OCI-LY1 (cell line): ENCODE data around the gene POLD2.

Experiments used
- H2AFZ ChIP-seq: fragments of 200-600 bp; sonication (generic), shearing (Covaris generic); 2 replicates; pipeline ENCODE4 v1.6.0; 2014; ENCODE audit warnings: antibody characterized with exemption, mild to moderate bottlenecking, low read length
- H3F3A ChIP-seq: fragments of 200-600 bp; sonication (generic), shearing (Covaris generic); 2 replicates; pipeline ENCODE4 v1.6.0; 2014; ENCODE audit warnings: mild to moderate bottlenecking, antibody characterized with exemption, low read length, moderate library complexity; ENCODE audit not compliant: insufficient read depth
- H3K27ac ChIP-seq: fragments of 200-600 bp; sonication (generic); 2 replicates; pipeline ENCODE4 v1.5.1; 2014; ENCODE audit warnings: low read length, mixed run types, mild to moderate bottlenecking, low read depth; ENCODE audit not compliant: poor library complexity, severe bottlenecking
- H3K27me3 ChIP-seq: fragments of 200-600 bp; sonication (generic); 2 replicates; pipeline ENCODE4 v1.6.0; 2014; ENCODE audit warnings: antibody characterized with exemption, mild to moderate bottlenecking, low read length, moderate library complexity; ENCODE audit not compliant: insufficient read depth
- H3K36me3 ChIP-seq: fragments of 200-600 bp; sonication (generic); 2 replicates; pipeline ENCODE4 v1.6.1; 2014; ENCODE audit warnings: mild to moderate bottlenecking, antibody characterized with exemption, low read length, moderate library complexity, mixed read lengths; ENCODE audit not compliant: insufficient read depth
- H3K4me1 ChIP-seq: fragments of 200-600 bp; sonication (generic); 2 replicates; pipeline ENCODE4 v1.5.1; 2014; ENCODE audit warnings: mild to moderate bottlenecking, low read length, moderate library complexity; ENCODE audit not compliant: insufficient read depth, severe bottlenecking
- H3K4me2 ChIP-seq: fragments of 200-600 bp; sonication (generic), shearing (Covaris generic); 2 replicates; pipeline ENCODE4 v1.6.1; 2014; ENCODE audit warnings: low read length
- H3K4me3 ChIP-seq: fragments of 200-600 bp; sonication (generic); 2 replicates; pipeline ENCODE4 v1.5.1; 2014; ENCODE audit warnings: low read length, low read depth, mild to moderate bottlenecking, mixed read lengths; ENCODE audit not compliant: poor library complexity, severe bottlenecking
- H3K79me2 ChIP-seq: fragments of 200-600 bp; shearing (Covaris generic); 2 replicates; pipeline ENCODE4 v1.6.1; 2016; ENCODE audit warnings: mixed run types, low read length, mixed read lengths; ENCODE audit not compliant: insufficient read depth
- H3K9ac ChIP-seq: fragments of 200-600 bp; sonication (generic), shearing (Covaris generic); 2 replicates; pipeline ENCODE4 v1.6.1; 2014; ENCODE audit warnings: mild to moderate bottlenecking, low read length, mixed read lengths
- H3K9me2 ChIP-seq: fragments of 200-600 bp; sonication (generic), shearing (Covaris generic); 2 replicates; pipeline ENCODE4 v1.6.1; 2014; ENCODE audit warnings: low read depth, mild to moderate bottlenecking, low read length, mixed read lengths
- H3K9me3 ChIP-seq: fragments of 200-600 bp; shearing (Covaris generic); 2 replicates; pipeline ENCODE4 v1.6.1; 2014; ENCODE audit warnings: low read length, mixed read lengths
- H4K20me1 ChIP-seq: fragments of 200-600 bp; sonication (generic), shearing (Covaris generic); 2 replicates; pipeline ENCODE4 v1.6.0; 2016; ENCODE audit warnings: mild to moderate bottlenecking, low read length; ENCODE audit not compliant: insufficient read depth
- EZH2 ChIP-seq: fragments of 200-600 bp; sonication (generic), shearing (Covaris generic); IDR thresholded peaks from 2 replicates; pipeline ENCODE4 v1.8.0; 2017; ENCODE audit warnings: borderline replicate concordance, mixed run types, mild to moderate bottlenecking, antibody characterized with exemption, low read length, moderate library complexity, mixed read lengths
- TF ChIP-seq, protein P1 (sequence below): fragments of 200-600 bp; sonication (generic), shearing (Covaris generic); IDR thresholded peaks from 2 replicates; pipeline ENCODE4 v1.5.1; 2017; ENCODE audit warnings: mild to moderate bottlenecking, antibody characterized with exemption, low read length, moderate library complexity, mixed read lengths

Gene POLD2

DNA sequence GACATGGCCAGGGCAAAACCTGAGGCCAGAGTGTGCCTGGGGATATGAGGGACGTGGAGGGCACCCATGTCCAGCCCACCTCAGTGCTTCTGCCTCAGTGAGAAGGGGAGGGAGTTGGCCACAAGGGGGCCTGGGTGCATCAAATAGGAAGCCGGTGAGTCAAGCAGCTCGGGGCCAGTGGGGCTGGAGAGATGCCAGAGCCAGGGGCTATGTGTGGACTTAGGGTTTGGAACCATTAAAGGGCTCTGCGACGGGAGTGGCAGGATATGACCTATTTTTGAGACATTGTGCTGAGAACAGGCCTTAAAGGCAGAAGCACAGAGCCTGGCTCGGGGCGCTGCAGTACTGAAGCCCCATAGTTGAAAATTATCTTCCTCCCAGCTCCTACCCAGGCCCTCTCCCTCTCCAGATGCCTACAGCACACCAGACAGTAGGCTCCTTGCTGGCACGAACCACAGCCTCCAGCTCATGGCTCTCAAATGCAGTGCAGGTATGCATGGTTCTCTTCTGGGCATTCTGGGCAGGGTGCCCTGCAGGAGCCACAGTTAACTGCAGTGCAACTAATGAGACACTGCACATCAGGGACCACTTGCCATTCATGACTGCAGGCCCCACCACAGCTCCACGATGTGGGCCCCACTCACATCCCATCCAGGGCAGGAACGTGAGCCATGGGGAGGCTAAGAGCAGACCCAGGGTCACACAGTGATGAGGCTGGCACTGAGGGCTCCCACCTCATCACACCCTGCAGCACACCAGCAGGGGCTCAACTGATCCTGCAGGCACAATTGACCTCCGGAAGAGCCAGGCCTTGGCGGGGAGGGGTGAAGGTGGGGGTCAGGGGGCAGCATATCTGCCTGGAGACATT lies 50.8 kb downstream of the POLD2 start:
- H3K27ac ChIP-seq, result peak overlapping the region; percentile 15
- H3K9ac ChIP-seq, result no peak overlapping the region
- no peak overlapping the region for H3K4me2 ChIP-seq
- no peak for TF ChIP-seq EZH2
- TF ChIP-seq, protein P1, sequence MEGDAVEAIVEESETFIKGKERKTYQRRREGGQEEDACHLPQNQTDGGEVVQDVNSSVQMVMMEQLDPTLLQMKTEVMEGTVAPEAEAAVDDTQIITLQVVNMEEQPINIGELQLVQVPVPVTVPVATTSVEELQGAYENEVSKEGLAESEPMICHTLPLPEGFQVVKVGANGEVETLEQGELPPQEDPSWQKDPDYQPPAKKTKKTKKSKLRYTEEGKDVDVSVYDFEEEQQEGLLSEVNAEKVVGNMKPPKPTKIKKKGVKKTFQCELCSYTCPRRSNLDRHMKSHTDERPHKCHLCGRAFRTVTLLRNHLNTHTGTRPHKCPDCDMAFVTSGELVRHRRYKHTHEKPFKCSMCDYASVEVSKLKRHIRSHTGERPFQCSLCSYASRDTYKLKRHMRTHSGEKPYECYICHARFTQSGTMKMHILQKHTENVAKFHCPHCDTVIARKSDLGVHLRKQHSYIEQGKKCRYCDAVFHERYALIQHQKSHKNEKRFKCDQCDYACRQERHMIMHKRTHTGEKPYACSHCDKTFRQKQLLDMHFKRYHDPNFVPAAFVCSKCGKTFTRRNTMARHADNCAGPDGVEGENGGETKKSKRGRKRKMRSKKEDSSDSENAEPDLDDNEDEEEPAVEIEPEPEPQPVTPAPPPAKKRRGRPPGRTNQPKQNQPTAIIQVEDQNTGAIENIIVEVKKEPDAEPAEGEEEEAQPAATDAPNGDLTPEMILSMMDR, result peak; percentile 89
- no peaks in the 10 kb centered on the region for H4K20me1 ChIP-seq
- no peaks in the 10 kb centered on the region for H3K9me2 ChIP-seq
- no peak overlapping the region for H3K4me3 ChIP-seq
- no peaks in the 10 kb centered on the region for H3K79me2 ChIP-seq
- no peak overlapping the region for H2AFZ ChIP-seq
- peaks cover 7% of the 10 kb centered on the region; the same call in 1 of the 2 replicates for H3F3A ChIP-seq
- no peaks in the 10 kb centered on the region for H3K9me3 ChIP-seq
- H3K36me3 ChIP-seq, result peaks cover 68% of the 10 kb centered on the region
- H3K4me1 ChIP-seq, result no peaks in the 10 kb centered on the region
- H3K27me3 ChIP-seq, result no peaks in the 10 kb centered on the region

DNA sequence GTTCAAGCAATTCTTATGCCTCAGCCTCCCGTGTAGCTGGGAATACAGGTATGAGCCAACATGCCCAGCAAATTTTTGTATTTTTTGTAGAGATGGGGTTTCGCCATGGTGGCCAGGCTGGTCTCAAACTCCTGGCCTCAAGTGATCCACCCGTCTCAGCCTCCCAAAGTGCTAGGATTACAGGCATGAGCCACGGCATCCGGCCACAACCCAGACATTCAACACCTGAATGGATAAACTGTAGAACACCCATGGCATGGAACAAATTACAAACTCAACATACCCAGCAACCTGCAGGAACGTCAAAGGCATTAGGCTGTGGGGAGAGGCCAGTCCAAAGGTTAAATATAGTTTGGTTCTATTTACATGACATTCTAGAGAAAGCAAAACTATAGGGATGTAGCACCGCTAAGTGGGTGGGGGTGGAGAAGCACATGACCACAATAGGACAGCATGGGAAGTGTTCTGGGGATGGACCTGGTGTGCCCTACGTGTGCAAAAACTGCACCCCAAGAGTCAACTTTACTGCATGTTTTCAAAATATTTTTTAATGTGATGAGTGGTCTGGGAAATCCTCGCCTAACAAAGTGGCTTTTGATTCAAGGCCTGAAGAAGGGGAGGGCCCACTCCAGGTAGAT lies 51.5 kb downstream of the POLD2 start:
- H3K4me2 ChIP-seq, result no peak overlapping the region
- no peaks in the 10 kb centered on the region for H3K79me2 ChIP-seq
- H3K9ac ChIP-seq, result no peak overlapping the region
- no peaks in the 10 kb centered on the region for H3K9me2 ChIP-seq
- no peak overlapping the region for H2AFZ ChIP-seq
- TF ChIP-seq, protein P1, result no peak
- TF ChIP-seq EZH2, result no peak
- no peaks in the 10 kb centered on the region; the same call in 1 of the 2 replicates for H3K27me3 ChIP-seq
- no peaks in the 10 kb centered on the region for H3K4me1 ChIP-seq
- H3K36me3 ChIP-seq, result peaks cover 60% of the 10 kb centered on the region
- H3K27ac ChIP-seq, result no peak overlapping the region
- H3K9me3 ChIP-seq, result no peaks in the 10 kb centered on the region
- H3K4me3 ChIP-seq, result no peak overlapping the region
- H3F3A ChIP-seq, result peaks cover 7% of the 10 kb centered on the region; the same call in 1 of the 2 replicates
- H4K20me1 ChIP-seq, result no peaks in the 10 kb centered on the region

DNA sequence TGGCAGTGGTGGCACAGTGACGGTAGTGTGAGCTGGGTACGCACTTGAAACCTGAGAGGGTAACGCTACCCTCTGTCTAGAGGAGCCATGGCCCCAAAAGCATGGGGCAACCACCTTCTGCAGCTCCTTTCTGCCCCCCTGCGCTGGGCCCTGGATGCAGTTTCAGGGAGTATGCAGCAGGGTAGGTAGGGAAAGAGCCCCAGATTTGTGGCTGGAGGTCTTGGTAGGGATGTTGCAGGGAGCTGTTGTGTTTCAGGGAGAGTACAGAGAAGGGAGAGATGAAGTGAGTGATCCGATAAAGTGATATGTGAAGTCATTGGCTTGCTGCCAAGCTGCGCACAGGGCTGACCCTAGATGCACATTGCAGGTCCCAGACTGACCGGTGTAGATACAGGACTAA lies 55.3 kb downstream of the POLD2 start:
- Histone ChIP-seq H3K9ac (no peak overlapping the region), H3K79me2 (no peaks in the 10 kb centered on the region), H3K4me3 (no peak overlapping the region), H3F3A (peaks cover 7% of the 10 kb centered on the region; the same call in 1 of the 2 replicates), H3K27me3 (no peaks in the 10 kb centered on the region; the same call in 1 of the 2 replicates), H3K4me2 (no peak overlapping the region), H3K4me1 (no peaks in the 10 kb centered on the region), H3K9me2 (no peaks in the 10 kb centered on the region), H2AFZ (no peak overlapping the region), H3K36me3 (peaks cover 22% of the 10 kb centered on the region), H4K20me1 (no peaks in the 10 kb centered on the region), H3K9me3 (no peaks in the 10 kb centered on the region), H3K27ac (no peak overlapping the region)
- no peak for TF ChIP-seq EZH2
- TF ChIP-seq, protein P1, result no peak; the same call in 1 of the 2 replicates
